NT2/D1 (cell line): ENCODE data around the gene ZSWIM6.

ENCODE experiments used
- SUZ12 ChIP-seq: IDR thresholded peaks from 2 replicates; pipeline ENCODE4 v1.6.1; 2011; ENCODE audit not compliant: insufficient read length, insufficient read depth; ENCODE audit errors: extremely low read depth
- YY1 ChIP-seq: IDR thresholded peaks from 2 replicates; pipeline ENCODE4 v1.6.1; 2011; ENCODE audit not compliant: insufficient read length, insufficient read depth
- ZNF274 ChIP-seq: IDR thresholded peaks from 2 replicates; pipeline ENCODE4 v1.6.1; 2011; ENCODE audit warnings: mild to moderate bottlenecking, low read depth, low read length

- TF ChIP-seq SUZ12 = no peak
- TF ChIP-seq YY1 = no peak
- no peak for TF ChIP-seq ZNF274
These were observed 250.8 kb downstream of the ZSWIM6 start for GRCh38 chr5:61582887-61583286.
